Measurements from ENCODE around the gene CCDC150. TPM values are rescaled to one million over a fixed set of nuclear protein-coding genes. Genes with fewer than 3 reads are reported as not detected.

The CCDC150 gene
- total and polyA plus RNA-seq, 9 of the 15 experiments (the other 6 are each of a cell fraction or from before 2014, with no cell fraction given), result 4.4 to 23.1 (median 11.3) TPM

GRCh38 chr2:196591621-196592022, 47.9 kb upstream of the CCDC150 start (continued):
- no peak for TF ChIP-seq ZNF318 (IDR thresholded peaks at IDR 0.05; ENCODE audit: borderline replicate concordance in 1 of 2, low read depth in 1 of 2)
- TF ChIP-seq U2AF2 (optimal IDR thresholded peaks at IDR 0.05; ENCODE audit: low read depth, low read length), result no peak
- TF ChIP-seq NFATC3 (IDR thresholded peaks at IDR 0.05), result no peak

Measured in K562 (cell line).